ENCODE measurements around the gene ARHGEF17. TPM values are rescaled to one million over a fixed set of nuclear protein-coding genes. Genes with fewer than 3 reads are reported as not detected.

ARHGEF17 gene
- total and polyA plus RNA-seq, 2 of the 13 experiments (the other 11 are each of a cell fraction or from before 2014, with no cell fraction given) = 10.7 to 28.8 TPM

GRCh38 chr11:73381589-73381988 is 73.5 kb downstream of the ARHGEF17 start:
- no peak overlapping the region for H3K9ac ChIP-seq (ENCODE audit: insufficient read depth, low read depth, low read length)
- DNase-seq (ENCODE audit: low spot score) (no peak), ATAC-seq (no peak), FAIRE-seq (no peak)
- no peaks in the 10 kb centered on the region for H4K20me1 ChIP-seq (ENCODE audit: insufficient read depth, low read length)
- no TSS peak for BruUV-seq (replicated peaks)
- 90% methylated on average over 2 of the region's 6 CpGs for WGBS (ENCODE audit: low lambda C conversion rate)
- H3K79me2 ChIP-seq (ENCODE audit: insufficient read depth, low read length) = peaks cover 28% of the 10 kb centered on the region
- intact Hi-C loops (cut with micrococcal nuclease; ENCODE audit: unreplicated experiment) = no loop called here
- ChIA-PET POLR2A (interaction anchor here (0.6 kb wide), 1 partner anchor 74 kb away, joined by 3 read pairs; no protein-coding TSS in a partner anchor), CTCF (ENCODE audit: low intra/inter-chr PET ratio, low total read pairs) (no interaction called here)
- H3K36me3 ChIP-seq (replicated peaks in 1 of 2; ENCODE audit: control insufficient read depth in 1 of 2, insufficient read depth in 2 of 2, low read length in 2 of 2) = no peaks in the 10 kb centered on the region
- H2AFZ ChIP-seq (ENCODE audit: low read length) = no peak overlapping the region
- no peaks in the 10 kb centered on the region for H3K27me3 ChIP-seq (ENCODE audit: control insufficient read depth in 1 of 2, insufficient read depth in 2 of 2, low read length in 2 of 2)
- no peaks in the 10 kb centered on the region for H3K9me3 ChIP-seq (ENCODE audit: low read length)
- H3K4me2 ChIP-seq (ENCODE audit: low read depth, low read length) = no peak overlapping the region
- H3K4me1 ChIP-seq (ENCODE audit: insufficient read depth, low read length) = peaks cover 36% of the 10 kb centered on the region
- H3K27ac ChIP-seq (ENCODE audit: extremely low read length, insufficient read depth, low read length) = no peak overlapping the region
- in situ Hi-C loops (cut with HindIII; ENCODE audit: extremely low pct_ligation_motif_present, low pct_unique_long_range_greater_than_20kb) = no loop called here
- no peak overlapping the region for H3K4me3 ChIP-seq (replicated peaks in 1 of 3; ENCODE audit: insufficient read depth in 1 of 3, low read depth in 2 of 3, low read length in 3 of 3)
- no peak for TF ChIP-seq HNF4A (CRISPR knock-in tag; IDR thresholded peaks at IDR 0.05)
- no peak for TF ChIP-seq ZNF780A (CRISPR knock-in tag; IDR thresholded peaks at IDR 0.05)
- TF ChIP-seq PPARG (CRISPR knock-in tag; conservative IDR thresholded peaks at IDR 0.05) = no peak
- no peak for TF ChIP-seq KLF13 (CRISPR knock-in tag; IDR thresholded peaks at IDR 0.05)
- no peak for TF ChIP-seq ZNF142 (CRISPR knock-in tag; IDR thresholded peaks at IDR 0.05)
- no peak for TF ChIP-seq PRPF4 (IDR thresholded peaks at IDR 0.05; ENCODE audit: low read depth, low read length, poor library complexity, severe bottlenecking)
- TF ChIP-seq AFF4 (CRISPR knock-in tag; IDR thresholded peaks at IDR 0.05) = no peak
- no peak for TF ChIP-seq YEATS2 (CRISPR knock-in tag; IDR thresholded peaks at IDR 0.05; ENCODE audit: borderline replicate concordance)
- no peak for TF ChIP-seq RNF219 (CRISPR knock-in tag; IDR thresholded peaks at IDR 0.05)
- no peak for TF ChIP-seq NFKB2 (CRISPR knock-in tag; IDR thresholded peaks at IDR 0.05; ENCODE audit: borderline replicate concordance)
- TF ChIP-seq ZNF773 (CRISPR knock-in tag; IDR thresholded peaks at IDR 0.05; ENCODE audit: borderline replicate concordance) = no peak
- TF ChIP-seq ZFP36L2 (CRISPR knock-in tag; IDR thresholded peaks at IDR 0.05) = no peak
- TF ChIP-seq SRSF4 (IDR thresholded peaks at IDR 0.05; ENCODE audit: low read depth, low read length, poor library complexity, severe bottlenecking) = no peak
- TF ChIP-seq ZFY (CRISPR knock-in tag; IDR thresholded peaks at IDR 0.05) = no peak

Data from HepG2 (cell line).